PC-3 (cell line): ENCODE measurements around the gene AGR3. TPM values are rescaled to one million over a fixed set of nuclear protein-coding genes. Genes with fewer than 3 reads are reported as not detected.

ENCODE experiments used
- ATAC-seq: fragments of 200-7000 bp; cut with Tn5 transposase; 2 replicates; pipeline ENCODE4 v1.9.1; 2020; ENCODE audit warnings: mild to moderate bottlenecking, moderate library complexity
- BruUV-seq: library from RNA; stranded (reverse); fragments of 400-500 nt; replicated peaks from 2 replicates; lab custom pipeline; 2021; lab: Mats Ljungman, UMichigan
- CTCF ChIA-PET: fragments of 300-600 bp; sonication (Branson Sonifier 250); formaldehyde crosslinking; loops from one replicate; lab custom pipeline; 2022; ENCODE audit warnings: antibody characterized with exemption; lab: Charles Lee
- POLR2A ChIA-PET: fragments of 300-600 bp; sonication (Branson Sonifier 250); formaldehyde crosslinking; loops from one replicate; lab custom pipeline; 2022; ENCODE audit warnings: antibody characterized with exemption; ENCODE audit not compliant: unreplicated experiment; lab: Charles Lee
- DNase-seq: peaks from one replicate; pipeline ENCODE4 v3.0.0-alpha.2; 2015
- H2AFZ ChIP-seq: fragments of 300-600 bp; sonication (generic); 2 replicates; pipeline ENCODE4 v1.6.0; 2016; ENCODE audit warnings: antibody characterized with exemption, low read length
- H3F3A ChIP-seq: fragments of 300-600 bp; sonication (generic); one replicate; pipeline ENCODE4 v1.6.0; 2017; ENCODE audit warnings: antibody characterized with exemption, low read length, control low read depth, mild to moderate bottlenecking; ENCODE audit not compliant: unreplicated experiment
- H3K27ac ChIP-seq: fragments of 300-600 bp; sonication (generic); 2 replicates; pipeline ENCODE4 v1.5.1; 2016; ENCODE audit warnings: mild to moderate bottlenecking, low read length
- H3K27me3 ChIP-seq: fragments of 300-600 bp; sonication (generic); 2 replicates; pipeline ENCODE4 v1.6.1; 2016; ENCODE audit warnings: low read length, mixed read lengths
- H3K36me3 ChIP-seq: fragments of 300-600 bp; sonication (generic); 2 replicates; pipeline ENCODE4 v1.6.1; 2016; ENCODE audit warnings: low read depth, mixed run types, low read length, mixed read lengths
- H3K4me1 ChIP-seq: fragments of 300-600 bp; sonication (generic); 2 replicates; pipeline ENCODE4 v1.5.1; 2016; ENCODE audit warnings: low read length; ENCODE audit not compliant: insufficient read depth
- H3K4me2 ChIP-seq: fragments of 300-600 bp; sonication (generic); 2 replicates; pipeline ENCODE4 v1.6.0; 2016; ENCODE audit warnings: low read length
- H3K4me3 ChIP-seq: fragments of 300-600 bp; sonication (generic); 2 replicates; pipeline ENCODE4 v1.5.1; 2016; ENCODE audit warnings: mild to moderate bottlenecking, low read length, mixed read lengths
- H3K79me2 ChIP-seq: fragments of 300-600 bp; sonication (generic); 2 replicates; pipeline ENCODE4 v1.6.1; 2017; ENCODE audit warnings: low read length, mixed read lengths
- H3K9ac ChIP-seq: fragments of 300-600 bp; sonication (generic); 2 replicates; pipeline ENCODE4 v1.6.0; 2016; ENCODE audit warnings: mild to moderate bottlenecking, low read length
- H3K9me2 ChIP-seq: fragments of 300-600 bp; sonication (generic); replicated peaks from 2 replicates; pipeline ENCODE4 v1.6.1; 2016; ENCODE audit warnings: mixed run types, low read length, mixed read lengths
- H3K9me3 ChIP-seq: fragments of 300-600 bp; sonication (generic); 2 replicates; pipeline ENCODE4 v1.6.1; 2016; ENCODE audit warnings: low read length, mixed read lengths
- H4K20me1 ChIP-seq: fragments of 300-600 bp; sonication (generic); 2 replicates; pipeline ENCODE4 v1.6.1; 2016; ENCODE audit warnings: low read length, mixed read lengths
- EZH2 ChIP-seq: fragments of 300-600 bp; sonication (generic); IDR thresholded peaks from one replicate; pipeline ENCODE4 v1.6.1; 2017; ENCODE audit warnings: antibody characterized with exemption, mild to moderate bottlenecking, low read length; ENCODE audit not compliant: unreplicated experiment
- EZH2phosphoT487 ChIP-seq: fragments of 300-600 bp; sonication (generic); IDR thresholded peaks from 2 replicates; pipeline ENCODE4 v1.6.1; 2018; ENCODE audit warnings: mild to moderate bottlenecking, antibody characterized with exemption, low read length, borderline replicate concordance
- intact Hi-C: fragments of 100-400 bp; cut with micrococcal nuclease; formaldehyde crosslinking; loops from 2 replicates; pipeline ENCODE4 v1.9.0; 2023
- total RNA-seq: library from RNA; depleted of rRNA; stranded (reverse); fragments of >200 nt; gene quantifications from 2 replicates; pipeline ENCODE4 v1.2.3, GENCODE V29; 2014
- TF ChIP-seq, protein P1 (sequence below): fragments of 300-600 bp; sonication (generic); conservative IDR thresholded peaks from 2 replicates; pipeline ENCODE4 v1.5.1; 2017; ENCODE audit warnings: antibody characterized with exemption, low read depth, mild to moderate bottlenecking, low read length

Gene AGR3
- total RNA-seq, 1 experiment from 2014 or later: not detected

DNA sequence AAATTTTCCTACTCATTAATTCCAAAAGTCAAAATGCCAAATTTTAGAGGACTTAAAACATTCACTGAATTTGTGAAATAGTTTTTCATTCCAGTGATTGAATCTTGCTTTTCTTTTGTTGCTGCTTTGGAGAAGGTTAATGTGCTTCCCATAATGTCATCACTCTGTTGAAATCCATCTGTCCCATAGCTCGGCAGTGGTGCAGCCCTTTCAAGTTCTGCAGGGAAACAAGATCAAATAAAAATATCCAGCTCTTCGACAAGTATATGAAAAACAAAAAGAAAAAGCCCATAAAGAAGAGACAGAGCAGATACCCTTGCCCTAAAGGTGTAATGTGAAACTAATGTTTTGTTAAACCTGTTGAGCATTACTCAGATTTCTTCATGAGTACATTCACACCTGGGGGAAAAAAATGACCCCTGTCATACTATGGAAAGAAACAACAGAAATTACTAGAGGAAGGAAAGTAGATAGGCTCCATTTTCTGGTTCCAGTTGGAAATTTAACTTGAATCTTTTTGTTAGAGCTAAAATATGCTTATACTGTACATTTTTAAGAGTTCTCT, 35.1 kb downstream of the AGR3 start:
- ATAC-seq: peak; percentile 27
- TF ChIP-seq, protein P1, sequence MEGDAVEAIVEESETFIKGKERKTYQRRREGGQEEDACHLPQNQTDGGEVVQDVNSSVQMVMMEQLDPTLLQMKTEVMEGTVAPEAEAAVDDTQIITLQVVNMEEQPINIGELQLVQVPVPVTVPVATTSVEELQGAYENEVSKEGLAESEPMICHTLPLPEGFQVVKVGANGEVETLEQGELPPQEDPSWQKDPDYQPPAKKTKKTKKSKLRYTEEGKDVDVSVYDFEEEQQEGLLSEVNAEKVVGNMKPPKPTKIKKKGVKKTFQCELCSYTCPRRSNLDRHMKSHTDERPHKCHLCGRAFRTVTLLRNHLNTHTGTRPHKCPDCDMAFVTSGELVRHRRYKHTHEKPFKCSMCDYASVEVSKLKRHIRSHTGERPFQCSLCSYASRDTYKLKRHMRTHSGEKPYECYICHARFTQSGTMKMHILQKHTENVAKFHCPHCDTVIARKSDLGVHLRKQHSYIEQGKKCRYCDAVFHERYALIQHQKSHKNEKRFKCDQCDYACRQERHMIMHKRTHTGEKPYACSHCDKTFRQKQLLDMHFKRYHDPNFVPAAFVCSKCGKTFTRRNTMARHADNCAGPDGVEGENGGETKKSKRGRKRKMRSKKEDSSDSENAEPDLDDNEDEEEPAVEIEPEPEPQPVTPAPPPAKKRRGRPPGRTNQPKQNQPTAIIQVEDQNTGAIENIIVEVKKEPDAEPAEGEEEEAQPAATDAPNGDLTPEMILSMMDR: no peak
- TF ChIP-seq EZH2: no peak
- TF ChIP-seq EZH2phosphoT487: no peak
- Histone ChIP-seq H3K4me2 (peak overlapping the region; percentile 93), H3K36me3 (no peaks in the 10 kb centered on the region), H3K4me3 (peak overlapping the region; percentile 61), H4K20me1 (no peaks in the 10 kb centered on the region), H3K9ac (peak overlapping the region; percentile 76), H3K9me3 (no peaks in the 10 kb centered on the region), H3F3A (peaks cover 4% of the 10 kb centered on the region), H3K4me1 (peaks cover 33% of the 10 kb centered on the region), H3K27me3 (no peaks in the 10 kb centered on the region), H2AFZ (peak overlapping the region; percentile 63), H3K27ac (peak overlapping the region; percentile 97), H3K79me2 (no peaks in the 10 kb centered on the region), H3K9me2 (no peaks in the 10 kb centered on the region)
- ChIA-PET CTCF (interaction anchor here (0.6 to 0.7 kb wide), 2 partner anchors 36 to 151 kb away, joined by 3 read pairs; no protein-coding TSS in a partner anchor), POLR2A (interaction anchor here (0.6 to 0.7 kb wide), 3 partner anchors 37 to 394 kb away, joined by 3 to 5 read pairs (median 3); no protein-coding TSS in a partner anchor)
- DNase-seq: peak; percentile 50
- BruUV-seq: TSS peak; percentile 98
- intact Hi-C loops: loop anchor here (1.0 to 2.0 kb wide), 4 partner anchors 33 to 70 kb away; no protein-coding TSS in a partner anchor

DNA sequence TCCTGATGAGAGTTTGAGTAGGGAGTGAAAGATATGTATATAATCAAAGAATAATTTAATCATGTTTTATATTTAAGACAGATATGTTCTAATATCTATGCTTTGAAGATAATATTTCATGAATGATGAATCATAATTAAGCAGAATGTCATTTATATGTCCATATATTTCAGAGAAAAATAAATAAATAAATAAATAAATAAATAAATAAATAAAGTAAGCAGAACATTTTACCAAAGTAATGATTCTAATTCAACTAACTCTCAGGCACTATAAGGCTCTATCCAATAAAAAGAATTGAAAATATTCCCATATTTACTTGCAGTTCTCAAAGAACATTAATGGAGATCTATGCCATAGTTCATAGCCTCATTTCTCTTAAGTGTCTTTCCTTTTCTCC, 36.0 kb downstream of the AGR3 start:
- POLR2A ChIA-PET: interaction anchor here (0.6 kb wide), 1 partner anchor 146 kb away, joined by 3 read pairs; no protein-coding TSS in a partner anchor
- peaks cover 4% of the 10 kb centered on the region for H3F3A ChIP-seq
- H3K27ac ChIP-seq: peak overlapping the region; percentile 97
- TF ChIP-seq EZH2 (no peak), EZH2phosphoT487 (no peak)
- TF ChIP-seq, protein P1: no peak
- H3K4me2 ChIP-seq: peak overlapping the region; percentile 93; the same call in 1 of the 2 replicates
- no peaks in the 10 kb centered on the region for H3K9me2 ChIP-seq
- DNase-seq (no peak), ATAC-seq (no peak)
- CTCF ChIA-PET: no interaction called here
- 0 out of 2 replicates have a peak overlapping the region, but pooled peaks have one; percentile 63 for H2AFZ ChIP-seq
- H3K9me3 ChIP-seq: no peaks in the 10 kb centered on the region
- BruUV-seq: no TSS peak
- intact Hi-C loops: loop anchor here (2.0 kb wide), 1 partner anchor 71 kb away; no protein-coding TSS in a partner anchor
- H3K4me3 ChIP-seq: no peak overlapping the region
- H4K20me1 ChIP-seq: no peaks in the 10 kb centered on the region
- H3K79me2 ChIP-seq: no peaks in the 10 kb centered on the region
- H3K4me1 ChIP-seq: peaks cover 31% of the 10 kb centered on the region
- no peak overlapping the region; the same call in 1 of the 2 replicates for H3K9ac ChIP-seq
- H3K36me3 ChIP-seq: no peaks in the 10 kb centered on the region
- no peaks in the 10 kb centered on the region for H3K27me3 ChIP-seq

DNA sequence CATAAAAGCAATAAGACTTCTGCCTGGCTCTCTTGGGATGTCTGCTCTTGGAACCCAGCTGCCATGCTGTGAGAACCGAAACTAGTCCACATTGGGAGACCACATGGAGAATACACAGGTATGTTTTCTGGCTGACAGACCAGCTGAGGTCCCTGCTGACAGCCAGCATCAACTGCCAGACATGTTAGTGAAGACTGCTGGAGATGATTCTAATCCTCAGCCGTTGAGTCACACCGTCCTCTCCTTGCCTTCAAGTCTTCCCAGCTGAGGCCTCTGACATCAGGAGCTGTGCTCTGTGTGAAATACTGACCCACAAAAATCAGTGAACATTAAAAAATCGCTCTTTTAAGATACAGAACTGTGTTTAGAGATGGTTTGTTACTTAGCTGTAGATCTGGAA, 40.1 kb downstream of the AGR3 start:
- no peaks in the 10 kb centered on the region for H3K27me3 ChIP-seq
- POLR2A ChIA-PET: interaction anchor here (0.9 kb wide), 1 partner anchor 50 kb away, joined by 3 read pairs; no protein-coding TSS in a partner anchor
- no peak overlapping the region for H3K4me2 ChIP-seq
- H3K4me1 ChIP-seq: peaks cover 8% of the 10 kb centered on the region
- no peaks in the 10 kb centered on the region for H3K36me3 ChIP-seq
- H3F3A ChIP-seq: peaks cover under 1% of the 10 kb centered on the region
- BruUV-seq: no TSS peak
- H3K79me2 ChIP-seq: no peaks in the 10 kb centered on the region
- DNase-seq (no peak), ATAC-seq (no peak)
- H2AFZ ChIP-seq: no peak overlapping the region
- no peaks in the 10 kb centered on the region for H4K20me1 ChIP-seq
- CTCF ChIA-PET: no interaction called here
- no peaks in the 10 kb centered on the region for H3K9me2 ChIP-seq
- H3K9me3 ChIP-seq: no peaks in the 10 kb centered on the region
- TF ChIP-seq EZH2phosphoT487 (no peak), EZH2 (no peak)
- TF ChIP-seq, protein P1: no peak
- H3K9ac ChIP-seq: no peak overlapping the region
- intact Hi-C loops: no loop called here
- no peak overlapping the region for H3K4me3 ChIP-seq
- H3K27ac ChIP-seq: no peak overlapping the region
